Parathyroid adenoma (tissue), 2 donors: ENCODE data around the gene ARHGEF38.

Experiments
- H2AFZ ChIP-seq: fragments of 300-600 bp; sonication (generic); one replicate; pipeline ENCODE4 v1.7.0; 2017; ENCODE audit warnings: antibody characterized with exemption, mild to moderate bottlenecking
- H3K27ac ChIP-seq: fragments of 300-600 bp; sonication (generic); one replicate; pipeline ENCODE4 v1.7.0; 2017
- H3K27me3 ChIP-seq: fragments of 300-600 bp; sonication (generic); one replicate; pipeline ENCODE4 v1.7.0; 2017; ENCODE audit warnings: low read length; ENCODE audit not compliant: control insufficient read depth, insufficient read depth
- H3K36me3 ChIP-seq: fragments of 300-600 bp; sonication (generic); one replicate; pipeline ENCODE4 v1.7.0; 2017; ENCODE audit warnings: low read length; ENCODE audit not compliant: control insufficient read depth, insufficient read depth
- H3K4me1 ChIP-seq: fragments of 300-600 bp; sonication (generic); one replicate; pipeline ENCODE4 v1.7.0; 2017; ENCODE audit warnings: control low read depth
- H3K4me2 ChIP-seq: fragments of 300-600 bp; sonication (generic); one replicate; pipeline ENCODE4 v1.7.0; 2017; ENCODE audit warnings: low read length
- H3K4me3 ChIP-seq: fragments of 300-600 bp; sonication (generic); one replicate; pipeline ENCODE4 v1.7.0; 2017; ENCODE audit warnings: low read depth, low read length
- H3K79me2 ChIP-seq: fragments of 300-600 bp; sonication (generic); one replicate; pipeline ENCODE4 v1.7.0; 2017; ENCODE audit warnings: control low read depth
- H3K9ac ChIP-seq: fragments of 300-600 bp; sonication (generic); one replicate; pipeline ENCODE4 v1.7.0; 2017; ENCODE audit warnings: mild to moderate bottlenecking
- H3K9me3 ChIP-seq: fragments of 300-600 bp; sonication (generic); one replicate; pipeline ENCODE4 v1.7.0; 2017; ENCODE audit warnings: low read length; ENCODE audit not compliant: control insufficient read depth
- TF ChIP-seq, protein P1 (sequence below): fragments of 300-600 bp; sonication (generic); IDR thresholded peaks from one replicate; pipeline ENCODE4 v1.7.0; 2017; ENCODE audit warnings: antibody characterized with exemption, mild to moderate bottlenecking
- donor health status: primary hyperparathyroidism.

The ARHGEF38 gene

DNA sequence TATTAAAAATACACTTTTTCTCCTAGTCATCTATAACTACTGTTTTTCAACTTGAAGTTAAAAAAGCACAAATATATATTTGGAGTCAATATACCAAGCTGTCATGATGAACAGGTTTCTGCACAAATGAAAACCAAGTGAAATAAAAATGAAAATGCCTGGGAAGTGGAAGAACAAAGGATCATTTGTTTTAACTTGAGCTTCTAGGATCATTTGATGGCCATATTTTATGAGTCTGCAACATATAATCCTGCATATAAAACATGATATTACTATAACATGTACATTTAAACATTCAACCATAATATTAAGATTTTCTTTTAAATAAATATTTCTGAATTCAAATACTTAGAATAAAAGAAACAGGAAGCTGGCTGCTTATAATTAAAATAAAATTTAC, 8.5 kb upstream of the ARHGEF38 start:
- TF ChIP-seq, protein P1, sequence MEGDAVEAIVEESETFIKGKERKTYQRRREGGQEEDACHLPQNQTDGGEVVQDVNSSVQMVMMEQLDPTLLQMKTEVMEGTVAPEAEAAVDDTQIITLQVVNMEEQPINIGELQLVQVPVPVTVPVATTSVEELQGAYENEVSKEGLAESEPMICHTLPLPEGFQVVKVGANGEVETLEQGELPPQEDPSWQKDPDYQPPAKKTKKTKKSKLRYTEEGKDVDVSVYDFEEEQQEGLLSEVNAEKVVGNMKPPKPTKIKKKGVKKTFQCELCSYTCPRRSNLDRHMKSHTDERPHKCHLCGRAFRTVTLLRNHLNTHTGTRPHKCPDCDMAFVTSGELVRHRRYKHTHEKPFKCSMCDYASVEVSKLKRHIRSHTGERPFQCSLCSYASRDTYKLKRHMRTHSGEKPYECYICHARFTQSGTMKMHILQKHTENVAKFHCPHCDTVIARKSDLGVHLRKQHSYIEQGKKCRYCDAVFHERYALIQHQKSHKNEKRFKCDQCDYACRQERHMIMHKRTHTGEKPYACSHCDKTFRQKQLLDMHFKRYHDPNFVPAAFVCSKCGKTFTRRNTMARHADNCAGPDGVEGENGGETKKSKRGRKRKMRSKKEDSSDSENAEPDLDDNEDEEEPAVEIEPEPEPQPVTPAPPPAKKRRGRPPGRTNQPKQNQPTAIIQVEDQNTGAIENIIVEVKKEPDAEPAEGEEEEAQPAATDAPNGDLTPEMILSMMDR: no peak
- Histone ChIP-seq H3K9me3 (no peaks in the 10 kb centered on the region), H3K27me3 (no peaks in the 10 kb centered on the region), H2AFZ (no peak overlapping the region), H3K9ac (no peak overlapping the region), H3K36me3 (no peaks in the 10 kb centered on the region), H3K4me1 (no peaks in the 10 kb centered on the region), H3K27ac (no peak overlapping the region), H3K4me2 (no peak overlapping the region), H3K79me2 (no peaks in the 10 kb centered on the region), H3K4me3 (no peak overlapping the region)

DNA sequence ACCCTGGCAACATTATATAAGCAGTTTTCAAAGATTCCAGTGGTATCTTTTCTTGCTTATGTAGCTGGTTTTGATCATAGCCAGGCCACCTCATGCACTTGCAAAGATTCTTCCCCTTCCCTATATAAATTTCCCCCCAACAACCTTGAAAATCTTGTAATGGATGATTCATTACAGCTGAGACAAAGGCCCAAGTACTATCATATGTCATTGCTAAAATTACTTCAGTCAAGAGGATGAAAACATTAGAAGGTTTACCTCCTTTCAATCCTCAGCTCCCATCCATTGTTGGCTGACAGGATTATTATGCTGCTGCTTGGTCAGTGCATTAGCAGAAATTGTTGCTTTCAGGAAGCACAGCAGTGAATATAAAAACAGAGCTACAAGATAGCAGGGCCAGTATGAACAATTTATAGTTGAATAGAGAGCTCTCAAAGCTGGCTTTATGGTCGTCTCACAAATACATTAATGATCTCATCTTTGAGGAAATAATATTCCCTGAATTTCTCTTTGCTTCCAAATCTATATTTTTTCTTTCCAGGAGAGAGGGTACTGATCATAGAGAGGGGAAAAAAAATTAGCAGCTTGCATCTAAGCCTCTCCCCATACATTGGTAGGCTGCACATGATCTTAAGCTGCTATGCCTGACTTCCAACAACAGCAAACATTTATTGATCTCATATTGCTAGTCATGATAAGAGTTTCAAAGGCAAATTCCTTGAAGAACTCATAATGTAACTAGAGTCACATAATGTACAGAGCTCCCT, 7.7 kb upstream of the ARHGEF38 start:
- H3K36me3 ChIP-seq: no peaks in the 10 kb centered on the region
- no peak overlapping the region for H3K4me2 ChIP-seq
- H3K79me2 ChIP-seq: no peaks in the 10 kb centered on the region
- no peak overlapping the region for H3K27ac ChIP-seq
- no peak overlapping the region for H2AFZ ChIP-seq
- H3K4me3 ChIP-seq: no peak overlapping the region
- no peaks in the 10 kb centered on the region for H3K4me1 ChIP-seq
- no peak overlapping the region for H3K9ac ChIP-seq
- H3K9me3 ChIP-seq: no peaks in the 10 kb centered on the region
- TF ChIP-seq, protein P1: no peak
- no peaks in the 10 kb centered on the region for H3K27me3 ChIP-seq

DNA sequence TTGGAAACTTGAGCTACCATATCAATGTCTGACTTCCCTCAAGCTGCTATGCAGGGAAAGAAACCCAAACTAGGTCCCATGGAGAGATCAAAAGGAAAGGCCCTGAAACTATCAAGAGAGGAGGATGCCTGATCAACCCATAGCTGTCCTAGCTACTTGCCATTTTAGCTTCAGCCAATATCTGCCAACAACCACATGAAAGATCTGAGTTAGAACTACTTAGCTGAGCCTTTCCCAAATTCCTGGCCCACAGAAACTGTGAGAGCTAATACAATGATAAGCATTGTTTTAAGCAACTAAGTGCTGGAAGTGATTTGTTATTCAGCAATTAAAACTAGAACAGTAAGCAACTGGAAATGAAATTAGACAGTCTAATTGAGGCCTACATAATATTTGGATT, 6.3 kb upstream of the ARHGEF38 start:
- Histone ChIP-seq H3K4me1 (no peaks in the 10 kb centered on the region), H3K9me3 (no peaks in the 10 kb centered on the region), H2AFZ (no peak overlapping the region), H3K79me2 (no peaks in the 10 kb centered on the region), H3K27me3 (no peaks in the 10 kb centered on the region), H3K4me3 (no peak overlapping the region), H3K27ac (no peak overlapping the region), H3K4me2 (no peak overlapping the region), H3K9ac (no peak overlapping the region), H3K36me3 (no peaks in the 10 kb centered on the region)
- TF ChIP-seq, protein P1: no peak

DNA sequence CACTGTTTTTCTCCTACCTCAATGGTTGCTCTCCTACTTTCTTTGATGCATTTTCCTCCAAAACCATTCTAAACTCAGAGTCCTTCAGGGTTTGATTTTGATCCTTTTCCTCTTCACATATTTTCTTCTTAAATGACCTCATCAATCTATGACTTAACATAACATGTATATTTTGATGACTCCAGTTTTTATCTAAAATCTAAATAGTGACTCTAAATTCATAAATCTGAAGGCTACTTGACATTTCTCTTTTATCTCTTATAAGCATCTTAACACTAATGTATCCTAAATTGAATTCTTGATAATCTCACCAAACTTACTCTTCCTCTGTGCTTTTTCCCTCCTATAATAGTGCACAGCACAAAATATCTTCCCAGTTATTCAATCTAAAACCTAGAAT, 4.7 kb upstream of the ARHGEF38 start:
- Histone ChIP-seq H3K4me2 (no peak overlapping the region), H3K4me1 (no peaks in the 10 kb centered on the region), H3K4me3 (no peak overlapping the region), H3K36me3 (no peaks in the 10 kb centered on the region), H3K27ac (no peak overlapping the region), H3K79me2 (no peaks in the 10 kb centered on the region), H3K9ac (no peak overlapping the region), H3K9me3 (no peaks in the 10 kb centered on the region), H3K27me3 (no peaks in the 10 kb centered on the region), H2AFZ (no peak overlapping the region)
- TF ChIP-seq, protein P1: no peak

DNA sequence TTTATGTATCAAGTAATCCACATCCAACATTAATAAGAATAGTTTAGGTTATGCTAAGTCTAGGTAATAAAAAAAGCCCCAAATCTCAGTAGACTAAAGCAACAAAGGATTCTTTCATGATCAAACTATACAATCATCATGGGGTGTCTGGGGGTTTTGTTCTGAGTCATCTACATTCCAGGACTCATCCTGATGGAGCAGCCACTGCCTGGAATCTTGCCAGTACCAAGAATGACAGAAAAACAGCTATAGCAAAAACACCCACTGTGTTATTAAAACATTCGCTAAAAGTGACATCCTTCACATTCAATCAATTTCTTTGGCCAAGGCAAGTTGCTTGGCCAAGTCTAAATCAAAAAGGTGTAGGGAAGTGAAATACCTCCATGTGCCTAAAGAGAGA, 3.9 kb upstream of the ARHGEF38 start:
- Histone ChIP-seq H2AFZ (no peak overlapping the region), H3K27ac (no peak overlapping the region), H3K36me3 (no peaks in the 10 kb centered on the region), H3K4me1 (no peaks in the 10 kb centered on the region), H3K9ac (no peak overlapping the region), H3K27me3 (no peaks in the 10 kb centered on the region), H3K4me2 (no peak overlapping the region), H3K9me3 (no peaks in the 10 kb centered on the region), H3K79me2 (no peaks in the 10 kb centered on the region), H3K4me3 (no peak overlapping the region)
- TF ChIP-seq, protein P1: no peak
